Measurements from ENCODE around the gene MGAT4A. TPM values are rescaled to one million over a fixed set of nuclear protein-coding genes. Genes with fewer than 3 reads are reported as not detected.

Gene MGAT4A
- total and polyA plus RNA-seq, 2 of the 13 experiments (the other 11 are each of a cell fraction or from before 2014, with no cell fraction given): 47.2 to 90.9 TPM

GRCh38 chr2:98743835-98744234, 12.9 kb upstream of the MGAT4A start:
- POLR2A ChIA-PET: interaction anchor here (1.1 kb wide), 1 partner anchor 52 kb away, joined by 4 read pairs; no protein-coding TSS in a partner anchor
- no peaks in the 10 kb centered on the region for H3K9me3 ChIP-seq (ENCODE audit: low read length)

GRCh38 chr2:98739020-98739419, 8.1 kb upstream of the MGAT4A start:
- no peak overlapping the region for H2AFZ ChIP-seq (ENCODE audit: low read length)
- TF ChIP-seq ZNF362 (CRISPR knock-in tag; IDR thresholded peaks at IDR 0.05; ENCODE audit: borderline replicate concordance) (peak; percentile 54; the same call in 1 of the 2 replicates), NR2F6 (IDR thresholded peaks at IDR 0.05) (no peak), NR2F6 (CRISPR knock-in tag; IDR thresholded peaks at IDR 0.05) (0 out of 2 replicates have a peak, but pooled peaks have one; percentile 6), ZBTB43 (CRISPR knock-in tag; conservative IDR thresholded peaks at IDR 0.05) (no peak), RARA (CRISPR knock-in tag; IDR thresholded peaks at IDR 0.05) (peak; percentile 25; the same call in 1 of the 2 replicates), ZNF639 (CRISPR knock-in tag; conservative IDR thresholded peaks at IDR 0.05) (no peak), GATAD2A (CRISPR knock-in tag; IDR thresholded peaks at IDR 0.05) (peak; percentile 41; the same call in 1 of the 2 replicates), RCOR2 (CRISPR knock-in tag; IDR thresholded peaks at IDR 0.05) (peak; percentile 44; the same call in 1 of the 2 replicates), ZNF451 (CRISPR knock-in tag; IDR thresholded peaks at IDR 0.05) (no peak), SOX13 (IDR thresholded peaks at IDR 0.05) (no peak), SOX13 (CRISPR knock-in tag; conservative IDR thresholded peaks at IDR 0.05 in 1 of 2, IDR thresholded peaks at IDR 0.05 in 1 of 2) (peak in 1 of 2 experiments; percentile 57; a peak in 1 of 4 replicates), ZNF615 (CRISPR knock-in tag; IDR thresholded peaks at IDR 0.05; ENCODE audit: borderline replicate concordance) (no peak), FOXA1 (IDR thresholded peaks at IDR 0.05) (no peak), FOXA1 (CRISPR knock-in tag; IDR thresholded peaks at IDR 0.05) (0 out of 2 replicates have a peak, but pooled peaks have one; percentile 18), SAP130 (CRISPR knock-in tag; IDR thresholded peaks at IDR 0.05; ENCODE audit: low read depth) (0 out of 2 replicates have a peak, but pooled peaks have one; percentile 24)

More at GRCh38 chr2:98743835-98744234, 12.9 kb upstream of the MGAT4A start:
- no peaks in the 10 kb centered on the region for H3K79me2 ChIP-seq (ENCODE audit: insufficient read depth, low read length)
- TF ChIP-seq MATR3 (CRISPR knock-in tag; IDR thresholded peaks at IDR 0.05): no peak
- no peak for TF ChIP-seq KAT2B (IDR thresholded peaks at IDR 0.05; ENCODE audit: borderline replicate concordance, low read depth, low read length)
- no peak for TF ChIP-seq NR2F6 (IDR thresholded peaks at IDR 0.05)
- no peak for TF ChIP-seq NR2F6 (CRISPR knock-in tag; IDR thresholded peaks at IDR 0.05)
- no peak for TF ChIP-seq AKAP8 (CRISPR knock-in tag; IDR thresholded peaks at IDR 0.05)
- peak; percentile 39; the same call in 1 of the 2 replicates for TF ChIP-seq ZNF121 (CRISPR knock-in tag; IDR thresholded peaks at IDR 0.05)
- no peak overlapping the region for H3K27ac ChIP-seq (ENCODE audit: extremely low read length, insufficient read depth, low read length)
- FAIRE-seq (no peak), ATAC-seq (no peak), DNase-seq (ENCODE audit: low spot score) (no peak)
- CTCF ChIA-PET (ENCODE audit: low intra/inter-chr PET ratio, low total read pairs): no interaction called here
- peaks cover 0 to 1% of the 10 kb centered on the region in 2 experiments; a peak in 1 of 5 replicates for H3K27me3 ChIP-seq (ENCODE audit: control insufficient read depth in 1 of 2, insufficient read depth in 2 of 2, low read length in 2 of 2)
- peaks cover 41% of the 10 kb centered on the region for H3K4me1 ChIP-seq (ENCODE audit: insufficient read depth, low read length)
- WGBS (ENCODE audit: low lambda C conversion rate): 94% methylated on average over 1 of the region's 1 CpG
- no peaks in the 10 kb centered on the region for H4K20me1 ChIP-seq (ENCODE audit: insufficient read depth, low read length)
- intact Hi-C loops (cut with micrococcal nuclease; ENCODE audit: unreplicated experiment): no loop called here
- in situ Hi-C loops (cut with HindIII; ENCODE audit: extremely low pct_ligation_motif_present, low pct_unique_long_range_greater_than_20kb): no loop called here
- H3K4me3 ChIP-seq (replicated peaks in 1 of 3; ENCODE audit: insufficient read depth in 1 of 3, low read depth in 2 of 3, low read length in 3 of 3): no peak overlapping the region
- H3K9ac ChIP-seq (ENCODE audit: insufficient read depth, low read depth, low read length): no peak overlapping the region
- H3K4me2 ChIP-seq (ENCODE audit: low read depth, low read length): no peak overlapping the region
- H3K36me3 ChIP-seq (replicated peaks in 1 of 2; ENCODE audit: control insufficient read depth in 1 of 2, insufficient read depth in 2 of 2, low read length in 2 of 2): no peaks in the 10 kb centered on the region
- no peak overlapping the region for H2AFZ ChIP-seq (ENCODE audit: low read length)
- no TSS peak for BruUV-seq (replicated peaks)

More at GRCh38 chr2:98739020-98739419, 8.1 kb upstream of the MGAT4A start:
- Histone ChIP-seq H3K36me3 (replicated peaks in 1 of 2; ENCODE audit: control insufficient read depth in 1 of 2, insufficient read depth in 2 of 2, low read length in 2 of 2) (no peaks in the 10 kb centered on the region), H3K4me3 (replicated peaks in 1 of 3; ENCODE audit: insufficient read depth in 1 of 3, low read depth in 2 of 3, low read length in 3 of 3) (no peak overlapping the region), H3K9me3 (ENCODE audit: low read length) (no peaks in the 10 kb centered on the region), H3K27ac (ENCODE audit: extremely low read length, insufficient read depth, low read length) (no peak overlapping the region), H3K9ac (ENCODE audit: insufficient read depth, low read depth, low read length) (no peak overlapping the region), H3K79me2 (ENCODE audit: insufficient read depth, low read length) (no peaks in the 10 kb centered on the region), H3K4me2 (ENCODE audit: low read depth, low read length) (no peak overlapping the region), H3K27me3 (ENCODE audit: control insufficient read depth in 1 of 2, insufficient read depth in 2 of 2, low read length in 2 of 2) (no peaks in the 10 kb centered on the region), H3K4me1 (ENCODE audit: insufficient read depth, low read length) (peaks cover 66% of the 10 kb centered on the region), H4K20me1 (ENCODE audit: insufficient read depth, low read length) (no peaks in the 10 kb centered on the region)
- no peak for FAIRE-seq
- CTCF ChIA-PET (ENCODE audit: low intra/inter-chr PET ratio, low total read pairs): no interaction called here
- DNase-seq (ENCODE audit: low spot score): peak; percentile 57
- in situ Hi-C loops (cut with HindIII; ENCODE audit: extremely low pct_ligation_motif_present, low pct_unique_long_range_greater_than_20kb) (no loop called here), intact Hi-C loops (cut with micrococcal nuclease; ENCODE audit: unreplicated experiment) (no loop called here)
- BruUV-seq (replicated peaks): no TSS peak
- ATAC-seq: peak; percentile 41
- POLR2A ChIA-PET: interaction anchor here (1.0 to 2.2 kb wide), 4 partner anchors 8 to 61 kb away, joined by 3 to 12 read pairs (median 4); partner anchors contain the start of gene MGAT4A
